ENCODE measurements around the gene NMRK1. TPM values are rescaled to one million over a fixed set of nuclear protein-coding genes. Genes with fewer than 3 reads are reported as not detected.

The NMRK1 gene
- polyA plus RNA-seq, 1 donor from 2014 or later: 12.9 TPM

- Histone ChIP-seq H3K36me3 (ENCODE audit: insufficient read depth, low read length) (no peaks in the 10 kb centered on the region), H3K27ac (ENCODE audit: low read length) (no peak overlapping the region), H2AFZ (ENCODE audit: low read depth, low read length) (no peak overlapping the region), H3K79me2 (replicated peaks; ENCODE audit: insufficient read depth, low read length) (no peaks in the 10 kb centered on the region), H3K4me2 (ENCODE audit: low read length) (no peak overlapping the region), H3K27me3 (ENCODE audit: insufficient read depth, low read depth, low read length) (peaks cover 11% of the 10 kb centered on the region), H4K20me1 (ENCODE audit: insufficient read depth) (no peaks in the 10 kb centered on the region), H3K9me3 (ENCODE audit: low read length) (no peaks in the 10 kb centered on the region), H3K9ac (ENCODE audit: low read length) (no peak overlapping the region), H3K4me3 (ENCODE audit: low read length) (no peak overlapping the region), H3F3A (ENCODE audit: insufficient read depth, low read length, poor library complexity, severe bottlenecking) (no peaks in the 10 kb centered on the region), H3K9me2 (ENCODE audit: insufficient read depth, low read length) (no peaks in the 10 kb centered on the region)
- no peak for TF ChIP-seq TAF1 (IDR thresholded peaks at IDR 0.05; ENCODE audit: low read depth)
- no peak for TF ChIP-seq EZH2 (IDR thresholded peaks at IDR 0.05; ENCODE audit: borderline replicate concordance, insufficient read depth, low read length, poor library complexity, severe bottlenecking)
- no peak for TF ChIP-seq RAD21 (conservative IDR thresholded peaks at IDR 0.05)
- no peak for TF ChIP-seq MXI1 (conservative IDR thresholded peaks at IDR 0.05; ENCODE audit: poor library complexity, severe bottlenecking)
- no peak for TF ChIP-seq CTCF (IDR thresholded peaks at IDR 0.05; ENCODE audit: poor library complexity, severe bottlenecking)
- TF ChIP-seq EP300 (conservative IDR thresholded peaks at IDR 0.05; ENCODE audit: poor library complexity, severe bottlenecking): no peak
- no peak for TF ChIP-seq SMC3 (conservative IDR thresholded peaks at IDR 0.05; ENCODE audit: poor library complexity)
- TF ChIP-seq REST (IDR thresholded peaks at IDR 0.05; ENCODE audit: borderline replicate concordance): no peak
- TF ChIP-seq POLR2AphosphoS5 (IDR thresholded peaks at IDR 0.05): no peak
These were observed 4.8 kb upstream of the NMRK1 start for GRCh38 chr9:75092766-75093165.

- Histone ChIP-seq H2AFZ (ENCODE audit: low read depth, low read length) (no peak overlapping the region), H3K4me2 (ENCODE audit: low read length) (no peak overlapping the region), H3K27ac (ENCODE audit: low read length) (no peak overlapping the region), H3K9me2 (ENCODE audit: insufficient read depth, low read length) (no peaks in the 10 kb centered on the region), H3K79me2 (replicated peaks; ENCODE audit: insufficient read depth, low read length) (no peaks in the 10 kb centered on the region), H3K4me3 (ENCODE audit: low read length) (no peak overlapping the region), H3K27me3 (ENCODE audit: insufficient read depth, low read depth, low read length) (peaks cover 11% of the 10 kb centered on the region), H3K36me3 (ENCODE audit: insufficient read depth, low read length) (no peaks in the 10 kb centered on the region), H4K20me1 (ENCODE audit: insufficient read depth) (no peaks in the 10 kb centered on the region), H3F3A (ENCODE audit: insufficient read depth, low read length, poor library complexity, severe bottlenecking) (no peaks in the 10 kb centered on the region), H3K9me3 (ENCODE audit: low read length) (no peaks in the 10 kb centered on the region), H3K9ac (ENCODE audit: low read length) (no peak overlapping the region)
- TF ChIP-seq POLR2AphosphoS5 (IDR thresholded peaks at IDR 0.05) (no peak), EP300 (conservative IDR thresholded peaks at IDR 0.05; ENCODE audit: poor library complexity, severe bottlenecking) (no peak), EZH2 (IDR thresholded peaks at IDR 0.05; ENCODE audit: borderline replicate concordance, insufficient read depth, low read length, poor library complexity, severe bottlenecking) (no peak)
These were observed 2.6 kb upstream of the NMRK1 start for GRCh38 chr9:75090579-75090978.
